Measurements from ENCODE around the gene YWHAH. TPM values are rescaled to one million over a fixed set of nuclear protein-coding genes. Genes with fewer than 3 reads are reported as not detected.

YWHAH gene
- total RNA-seq, 6 experiments from 2014 or later = 127 to 194 (median 184) TPM

DNA sequence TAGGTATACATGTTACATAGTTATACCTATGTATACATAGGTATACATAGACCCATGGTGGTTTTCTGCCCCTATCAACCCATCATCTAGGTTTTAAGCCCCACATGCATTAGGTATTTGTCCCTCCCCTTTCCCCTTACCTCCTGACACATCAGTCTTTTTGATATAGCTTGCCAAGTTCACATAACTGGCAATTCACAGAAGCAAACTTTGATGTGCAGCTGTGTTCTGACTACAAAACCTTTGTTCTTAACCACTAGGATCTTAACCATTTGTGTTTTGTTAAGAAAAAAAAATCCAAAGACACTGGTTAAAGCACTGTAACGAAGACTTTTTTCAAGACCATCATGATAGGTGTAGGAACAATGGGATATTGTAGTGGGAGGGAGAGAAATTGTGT is 55.8 kb downstream of the YWHAH start:
- Mint-ChIP-seq H3K36me3 (ENCODE audit: low read depth) (no peaks in the 10 kb centered on the region), H3K27me3 (ENCODE audit: insufficient read depth) (peaks cover 13% of the 10 kb centered on the region), H3K4me1 (ENCODE audit: low read depth) (peaks cover 2% of the 10 kb centered on the region), H3K27ac (no peak overlapping the region), H3K4me3 (no peak overlapping the region), H3K9me3 (no peaks in the 10 kb centered on the region)
- TF ChIP-seq, protein P1, sequence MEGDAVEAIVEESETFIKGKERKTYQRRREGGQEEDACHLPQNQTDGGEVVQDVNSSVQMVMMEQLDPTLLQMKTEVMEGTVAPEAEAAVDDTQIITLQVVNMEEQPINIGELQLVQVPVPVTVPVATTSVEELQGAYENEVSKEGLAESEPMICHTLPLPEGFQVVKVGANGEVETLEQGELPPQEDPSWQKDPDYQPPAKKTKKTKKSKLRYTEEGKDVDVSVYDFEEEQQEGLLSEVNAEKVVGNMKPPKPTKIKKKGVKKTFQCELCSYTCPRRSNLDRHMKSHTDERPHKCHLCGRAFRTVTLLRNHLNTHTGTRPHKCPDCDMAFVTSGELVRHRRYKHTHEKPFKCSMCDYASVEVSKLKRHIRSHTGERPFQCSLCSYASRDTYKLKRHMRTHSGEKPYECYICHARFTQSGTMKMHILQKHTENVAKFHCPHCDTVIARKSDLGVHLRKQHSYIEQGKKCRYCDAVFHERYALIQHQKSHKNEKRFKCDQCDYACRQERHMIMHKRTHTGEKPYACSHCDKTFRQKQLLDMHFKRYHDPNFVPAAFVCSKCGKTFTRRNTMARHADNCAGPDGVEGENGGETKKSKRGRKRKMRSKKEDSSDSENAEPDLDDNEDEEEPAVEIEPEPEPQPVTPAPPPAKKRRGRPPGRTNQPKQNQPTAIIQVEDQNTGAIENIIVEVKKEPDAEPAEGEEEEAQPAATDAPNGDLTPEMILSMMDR (IDR thresholded peaks at IDR 0.05) = no peak
- DNase-seq = no peak

DNA sequence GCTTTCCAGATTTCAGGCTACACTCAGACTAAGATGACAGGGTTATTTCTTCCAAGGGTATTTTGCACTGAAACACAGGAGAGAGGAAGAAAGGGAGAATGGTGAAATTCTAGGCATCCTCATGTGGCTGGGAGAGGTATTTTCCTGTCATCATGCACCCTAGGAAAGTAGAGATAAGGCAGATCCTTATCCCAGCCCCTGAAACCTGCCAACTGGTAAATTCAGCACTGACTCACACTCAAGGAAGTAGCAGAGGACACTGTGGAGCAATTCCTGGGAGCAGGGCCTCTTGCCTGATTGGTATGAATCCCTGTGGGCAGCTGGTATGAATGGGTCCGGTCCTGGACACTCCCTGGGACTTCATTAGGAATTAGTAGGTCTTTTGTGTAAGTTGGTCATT is 61.1 kb downstream of the YWHAH start:
- Mint-ChIP-seq H3K27me3 (ENCODE audit: insufficient read depth) (peaks cover 5% of the 10 kb centered on the region), H3K4me1 (ENCODE audit: low read depth) (peaks cover 9% of the 10 kb centered on the region), H3K27ac (no peak overlapping the region), H3K36me3 (ENCODE audit: low read depth) (no peaks in the 10 kb centered on the region), H3K9me3 (no peaks in the 10 kb centered on the region), H3K4me3 (no peak overlapping the region)
- peak; percentile 64 for DNase-seq
- TF ChIP-seq, protein P1 (IDR thresholded peaks at IDR 0.05) = peak; percentile 19; the same call in 1 of the 2 replicates

Other genes starting within 250 kb of the YWHAH start
- 10 to 100 TPM; 28.4 to 39.6 (median 34.2) TPM for gene PRR14L, start 194.4 kb upstream of the YWHAH start, total RNA-seq (2021; fragmentation: NEBNext Ultra II Directional; extraction: Animal tissue kit (Norgen Biotek cat#: 25700))
- 10 to 100 TPM in 5 of 6 experiments, 1 to 10 TPM in 1; 9.7 to 14.3 (median 12.5) TPM for gene DEPDC5, start 190.5 kb upstream of the YWHAH start, total RNA-seq (2021; fragmentation: NEBNext Ultra II Directional; extraction: Animal tissue kit (Norgen Biotek cat#: 25700))
- not detected for gene SLC5A1, start 98.7 kb downstream of the YWHAH start, total RNA-seq (2021; fragmentation: NEBNext Ultra II Directional; extraction: Animal tissue kit (Norgen Biotek cat#: 25700))
- gene C22orf42, start 214.8 kb downstream of the YWHAH start, total RNA-seq (2021; fragmentation: NEBNext Ultra II Directional; extraction: Animal tissue kit (Norgen Biotek cat#: 25700)) = not detected